VCaP (cell line): ENCODE data around the gene DYNC2I2.
A peak's percentile ranks its signal among the peaks of the same experiment; 100 is the strongest.

Experiments used
- H3K27ac ChIP-seq: fragments of 450-650 bp; 2 replicates; pipeline ENCODE4 v1.5.1; 2017
- TF ChIP-seq, protein P1 (sequence below): fragments of 450-650 bp; conservative IDR thresholded peaks from 2 replicates; pipeline ENCODE4 v1.5.1; 2017; ENCODE audit warnings: mild to moderate bottlenecking, moderate library complexity

DYNC2I2 gene

DNA sequence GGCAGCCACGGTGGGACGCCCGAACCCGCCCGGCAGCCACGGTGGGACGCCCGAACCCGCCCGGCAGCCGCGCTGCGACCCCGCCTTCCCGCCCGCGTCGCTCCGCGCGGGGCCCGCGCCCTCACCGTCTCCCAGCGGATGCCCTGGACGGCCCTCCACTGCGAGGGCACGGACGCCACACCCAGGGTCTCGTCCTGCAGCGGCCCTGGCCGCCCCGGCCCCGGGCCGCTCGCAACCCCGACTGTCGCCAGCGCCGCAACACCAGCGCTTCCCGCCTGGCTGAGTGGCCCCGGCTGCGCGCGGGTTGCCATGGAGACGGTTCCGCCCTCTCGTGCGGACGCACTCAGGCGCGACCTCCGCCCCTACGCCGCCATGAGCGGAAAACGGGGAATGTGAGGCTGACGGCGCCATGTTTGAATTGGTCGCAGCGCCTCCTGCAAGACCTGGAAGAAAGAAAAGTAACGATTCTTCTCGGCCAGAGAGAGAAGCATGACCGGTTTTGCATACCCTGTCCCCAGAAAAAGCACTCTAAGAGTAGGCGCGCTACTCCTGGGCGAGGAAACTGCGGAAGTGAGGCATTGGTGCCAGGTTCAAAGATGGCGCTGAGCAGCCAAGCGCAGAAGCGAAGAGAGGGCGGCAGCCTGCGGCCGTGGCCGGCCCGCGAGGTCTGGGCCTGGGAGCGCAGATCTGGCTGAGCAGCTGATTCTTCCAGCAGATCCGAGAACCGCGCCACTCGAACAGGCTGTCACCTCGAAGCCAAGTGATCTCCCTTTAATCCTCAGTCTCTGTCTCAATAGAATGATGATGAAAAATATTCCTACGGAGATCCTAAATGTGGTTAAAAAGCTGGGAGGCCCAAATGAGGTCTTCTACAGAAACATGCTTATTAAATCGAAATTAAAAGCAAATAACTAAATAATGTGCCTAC, at the start of gene DYNC2I2:
DYNC2I2 (minus strand) TSS at position 432 of the 928 bp plus-strand sequence; CDS start at position 311, 121 bp downstream.
- TF ChIP-seq, protein P1, sequence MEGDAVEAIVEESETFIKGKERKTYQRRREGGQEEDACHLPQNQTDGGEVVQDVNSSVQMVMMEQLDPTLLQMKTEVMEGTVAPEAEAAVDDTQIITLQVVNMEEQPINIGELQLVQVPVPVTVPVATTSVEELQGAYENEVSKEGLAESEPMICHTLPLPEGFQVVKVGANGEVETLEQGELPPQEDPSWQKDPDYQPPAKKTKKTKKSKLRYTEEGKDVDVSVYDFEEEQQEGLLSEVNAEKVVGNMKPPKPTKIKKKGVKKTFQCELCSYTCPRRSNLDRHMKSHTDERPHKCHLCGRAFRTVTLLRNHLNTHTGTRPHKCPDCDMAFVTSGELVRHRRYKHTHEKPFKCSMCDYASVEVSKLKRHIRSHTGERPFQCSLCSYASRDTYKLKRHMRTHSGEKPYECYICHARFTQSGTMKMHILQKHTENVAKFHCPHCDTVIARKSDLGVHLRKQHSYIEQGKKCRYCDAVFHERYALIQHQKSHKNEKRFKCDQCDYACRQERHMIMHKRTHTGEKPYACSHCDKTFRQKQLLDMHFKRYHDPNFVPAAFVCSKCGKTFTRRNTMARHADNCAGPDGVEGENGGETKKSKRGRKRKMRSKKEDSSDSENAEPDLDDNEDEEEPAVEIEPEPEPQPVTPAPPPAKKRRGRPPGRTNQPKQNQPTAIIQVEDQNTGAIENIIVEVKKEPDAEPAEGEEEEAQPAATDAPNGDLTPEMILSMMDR = no peak
- peak within 1 kb of the TSS; percentile 100 for H3K27ac ChIP-seq

DNA sequence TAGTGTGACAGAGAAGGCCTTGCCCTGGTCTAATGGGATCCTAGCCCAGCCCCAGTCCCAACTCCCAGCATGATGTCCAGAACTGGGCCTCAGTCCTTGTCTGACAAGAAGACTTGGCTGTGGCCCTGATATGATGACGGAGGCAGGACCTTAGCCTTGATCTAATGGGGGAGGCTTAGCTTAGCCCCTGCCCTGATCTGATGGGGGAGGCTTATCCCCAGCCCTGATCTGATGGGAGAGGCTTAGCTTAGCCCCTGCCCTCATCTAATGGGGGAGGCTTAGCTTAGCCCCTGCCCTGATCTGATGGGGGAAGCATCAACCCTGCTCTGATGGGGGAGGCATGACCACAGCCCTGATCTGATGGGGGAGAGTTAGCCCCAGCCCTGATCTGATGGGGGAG, 49.4 kb upstream of the DYNC2I2 start:
- H3K27ac ChIP-seq = no peak overlapping the region
- TF ChIP-seq, protein P1 = no peak

DNA sequence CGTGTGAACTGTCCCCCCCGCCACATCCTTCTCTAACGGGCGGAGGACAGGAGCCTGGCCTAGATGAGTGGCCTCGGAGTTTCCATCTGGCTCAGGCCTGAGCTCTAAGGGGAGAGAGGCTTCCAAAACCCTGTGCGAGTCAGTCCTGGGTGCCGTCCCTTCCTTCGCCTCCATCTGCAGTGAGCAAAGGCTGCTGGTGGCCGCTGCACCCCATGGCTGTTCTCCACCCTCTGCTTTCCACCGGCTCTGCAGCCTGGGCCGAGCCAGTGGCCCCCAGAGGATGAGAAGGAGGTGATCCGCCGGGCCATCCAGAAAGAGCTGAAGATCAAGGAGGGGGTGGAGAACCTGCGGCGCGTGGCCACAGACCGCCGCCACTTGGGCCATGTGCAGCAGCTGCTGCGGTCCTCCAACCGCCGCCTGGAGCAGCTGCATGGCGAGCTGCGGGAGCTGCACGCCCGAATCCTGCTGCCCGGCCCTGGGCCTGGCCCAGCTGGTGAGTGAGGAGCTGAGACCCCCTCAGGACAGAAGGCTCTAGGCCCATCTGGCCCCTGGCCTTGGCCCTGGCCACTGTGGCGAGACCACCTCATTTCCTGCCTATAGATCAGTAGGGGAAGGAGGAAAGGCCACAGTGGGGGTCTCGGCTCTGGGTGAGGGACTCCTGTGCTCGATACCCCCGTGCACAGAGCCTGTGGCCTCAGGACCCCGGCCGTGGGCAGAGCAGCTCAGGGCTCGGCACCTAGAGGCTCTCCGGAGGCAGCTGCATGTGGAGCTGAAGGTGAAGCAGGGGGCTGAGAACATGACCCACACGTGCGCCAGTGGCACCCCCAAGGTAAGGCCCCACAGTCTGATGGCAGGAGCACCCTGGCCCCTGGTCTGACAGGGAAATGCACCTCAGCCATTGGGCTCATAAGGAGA, 48.7 kb upstream of the DYNC2I2 start:
- TF ChIP-seq, protein P1 = no peak

DNA sequence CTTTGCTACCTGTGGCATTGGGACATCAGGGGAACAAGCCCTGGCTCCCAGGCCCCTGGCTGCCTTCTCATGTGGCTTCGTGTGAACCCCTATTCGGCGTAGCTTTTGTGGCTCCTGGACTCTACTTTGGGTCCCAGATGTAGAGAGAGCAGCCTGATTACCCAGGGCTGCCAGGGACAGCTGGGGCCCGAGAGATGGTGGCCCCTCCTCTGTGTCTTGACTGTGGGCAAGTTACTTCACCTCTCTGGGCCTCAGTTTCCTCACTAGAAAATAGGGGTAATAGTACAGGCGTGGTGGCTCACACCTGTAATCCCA, 47.7 kb upstream of the DYNC2I2 start:
- H3K27ac ChIP-seq = no peak overlapping the region
- TF ChIP-seq, protein P1 = no peak

More for the DNA sequence above, 48.7 kb upstream of the DYNC2I2 start:
- no peak overlapping the region for H3K27ac ChIP-seq

DNA sequence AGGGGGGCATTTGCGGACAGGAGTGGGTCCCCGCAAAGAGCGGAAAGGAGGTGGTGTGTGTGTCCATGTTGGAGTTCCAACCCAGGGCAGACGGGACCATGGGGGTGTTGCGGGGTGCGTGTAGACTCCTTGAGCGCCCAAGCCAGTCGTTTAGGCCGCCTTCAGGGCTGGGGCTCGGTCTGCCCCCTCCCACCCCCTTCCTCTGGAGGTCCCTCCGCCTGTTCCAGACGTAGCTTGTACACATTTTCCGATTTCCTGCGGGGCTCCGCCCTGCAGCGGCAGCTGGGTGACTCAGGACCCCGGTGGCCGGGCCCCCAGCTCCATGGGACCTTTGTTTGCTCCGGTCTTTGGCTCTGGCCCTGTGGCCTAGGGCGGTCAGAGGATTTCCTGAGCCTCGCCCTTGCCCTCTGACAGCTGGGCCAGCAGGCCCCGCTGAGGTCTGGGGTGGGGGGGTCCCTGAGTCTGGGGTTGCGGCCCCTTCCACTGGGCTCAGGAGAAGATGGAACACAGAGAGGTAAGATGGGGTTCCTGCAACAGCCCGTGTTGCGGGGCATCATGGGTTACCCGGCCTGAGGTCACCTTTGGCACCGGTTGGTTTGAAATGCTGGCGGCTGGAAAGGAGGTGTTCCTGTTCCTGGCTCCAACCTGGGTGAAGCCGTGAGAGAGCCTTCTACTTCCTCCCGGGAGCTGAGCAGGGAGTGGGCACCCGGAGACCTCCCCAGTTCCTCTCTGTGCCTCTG, 47.1 kb upstream of the DYNC2I2 start:
- TF ChIP-seq, protein P1 = no peak
- H3K27ac ChIP-seq = no peak overlapping the region

DNA sequence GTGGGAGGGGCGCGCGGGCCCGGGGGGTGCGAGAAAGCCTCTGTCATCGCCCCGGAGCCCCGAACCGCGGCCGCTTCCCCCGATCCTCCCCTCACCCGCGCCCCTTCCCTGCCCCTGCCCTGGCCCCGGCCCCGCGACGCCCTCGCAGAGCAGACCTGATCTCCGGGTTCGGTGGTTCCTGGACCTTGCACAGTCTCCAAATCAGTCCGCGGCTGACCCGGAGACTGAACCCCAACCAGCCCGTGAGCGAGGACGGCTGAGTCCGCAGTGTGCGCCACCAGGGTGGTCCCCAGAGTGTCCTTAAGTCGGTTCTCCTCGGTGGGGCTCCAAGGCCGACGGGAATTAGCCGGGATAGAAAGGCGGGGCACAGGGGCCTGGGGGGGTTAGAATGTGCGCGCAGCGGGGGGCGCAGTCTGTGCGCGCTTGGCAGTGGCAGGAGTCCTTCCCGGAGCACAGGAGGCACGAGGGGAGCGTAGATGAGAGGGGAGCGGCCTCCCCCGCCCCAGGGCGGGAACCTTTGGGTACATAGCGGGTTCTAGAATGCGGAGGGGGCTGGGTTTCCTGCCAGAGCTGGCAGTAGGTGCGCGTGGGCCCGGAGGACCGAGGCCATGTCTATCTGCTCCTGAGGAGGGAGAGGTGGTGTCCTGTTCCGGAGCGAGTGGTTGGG, 46.4 kb upstream of the DYNC2I2 start:
- TF ChIP-seq, protein P1 = no peak
- H3K27ac ChIP-seq = peak overlapping the region; percentile 59; the same call in 1 of the 2 replicates
